HFFc6 (cell line): ENCODE measurements around the gene CADPS2. TPM values are rescaled to one million over a fixed set of nuclear protein-coding genes. Genes with fewer than 3 reads are reported as not detected.

ENCODE experiments used
- DNase-seq: peaks from one replicate; pipeline ENCODE4 v3.0.0-alpha.2; 2018
- H3K27ac Mint-ChIP-seq: 2 replicates; pipeline ENCODE4 v1.8.0; 2020; ENCODE audit warnings: mild to moderate bottlenecking, mixed read lengths
- H3K27me3 Mint-ChIP-seq: 2 replicates; pipeline ENCODE4 v1.8.0; 2021; ENCODE audit warnings: mild to moderate bottlenecking, moderate library complexity, mixed read lengths; ENCODE audit not compliant: insufficient read depth
- H3K36me3 Mint-ChIP-seq: 2 replicates; pipeline ENCODE4 v1.8.0; 2021; ENCODE audit warnings: low read depth, mixed read lengths
- H3K4me1 Mint-ChIP-seq: 2 replicates; pipeline ENCODE4 v1.8.0; 2020; ENCODE audit warnings: low read depth, mixed read lengths
- H3K4me3 Mint-ChIP-seq: 2 replicates; pipeline ENCODE4 v1.8.0; 2020; ENCODE audit warnings: mild to moderate bottlenecking, moderate library complexity, mixed read lengths
- H3K9me3 Mint-ChIP-seq: 2 replicates; pipeline ENCODE4 v1.8.0; 2020; ENCODE audit warnings: mild to moderate bottlenecking, mixed read lengths
- total RNA-seq, 6 experiments: library from RNA; stranded (reverse); fragmentation: NEBNext Ultra II Directional; extraction: Animal tissue kit (Norgen Biotek cat#: 25700); gene quantifications; 2 replicates in 1 of 6; 3 replicates in 5 of 6; pipeline ENCODE4 v1.2.3, GENCODE V29; 2021
- TF ChIP-seq, protein P1 (sequence below): fragments of 200-600 bp; sonication (generic); IDR thresholded peaks from 2 replicates; pipeline ENCODE4 v1.5.0; 2021; ENCODE audit warnings: antibody characterized with exemption, mild to moderate bottlenecking

The CADPS2 gene
- total RNA-seq, 6 experiments from 2014 or later: not detected

- H3K4me3 Mint-ChIP-seq: no peak overlapping the region
- H3K4me1 Mint-ChIP-seq: peaks cover 11% of the 10 kb centered on the region; the same call in 1 of the 2 replicates
- H3K9me3 Mint-ChIP-seq: peaks cover 4% of the 10 kb centered on the region; the same call in 1 of the 2 replicates
- peaks cover 65% of the 10 kb centered on the region for H3K27me3 Mint-ChIP-seq
- 0 out of 2 replicates have a peak, but pooled peaks cover 3% of the 10 kb centered on the region for H3K36me3 Mint-ChIP-seq
- H3K27ac Mint-ChIP-seq: no peak overlapping the region
- TF ChIP-seq, protein P1, sequence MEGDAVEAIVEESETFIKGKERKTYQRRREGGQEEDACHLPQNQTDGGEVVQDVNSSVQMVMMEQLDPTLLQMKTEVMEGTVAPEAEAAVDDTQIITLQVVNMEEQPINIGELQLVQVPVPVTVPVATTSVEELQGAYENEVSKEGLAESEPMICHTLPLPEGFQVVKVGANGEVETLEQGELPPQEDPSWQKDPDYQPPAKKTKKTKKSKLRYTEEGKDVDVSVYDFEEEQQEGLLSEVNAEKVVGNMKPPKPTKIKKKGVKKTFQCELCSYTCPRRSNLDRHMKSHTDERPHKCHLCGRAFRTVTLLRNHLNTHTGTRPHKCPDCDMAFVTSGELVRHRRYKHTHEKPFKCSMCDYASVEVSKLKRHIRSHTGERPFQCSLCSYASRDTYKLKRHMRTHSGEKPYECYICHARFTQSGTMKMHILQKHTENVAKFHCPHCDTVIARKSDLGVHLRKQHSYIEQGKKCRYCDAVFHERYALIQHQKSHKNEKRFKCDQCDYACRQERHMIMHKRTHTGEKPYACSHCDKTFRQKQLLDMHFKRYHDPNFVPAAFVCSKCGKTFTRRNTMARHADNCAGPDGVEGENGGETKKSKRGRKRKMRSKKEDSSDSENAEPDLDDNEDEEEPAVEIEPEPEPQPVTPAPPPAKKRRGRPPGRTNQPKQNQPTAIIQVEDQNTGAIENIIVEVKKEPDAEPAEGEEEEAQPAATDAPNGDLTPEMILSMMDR: no peak
- no peak for DNase-seq
Observed at GRCh38 chr7:122302761-122303530, 583.3 kb downstream of the CADPS2 start.

DNA sequence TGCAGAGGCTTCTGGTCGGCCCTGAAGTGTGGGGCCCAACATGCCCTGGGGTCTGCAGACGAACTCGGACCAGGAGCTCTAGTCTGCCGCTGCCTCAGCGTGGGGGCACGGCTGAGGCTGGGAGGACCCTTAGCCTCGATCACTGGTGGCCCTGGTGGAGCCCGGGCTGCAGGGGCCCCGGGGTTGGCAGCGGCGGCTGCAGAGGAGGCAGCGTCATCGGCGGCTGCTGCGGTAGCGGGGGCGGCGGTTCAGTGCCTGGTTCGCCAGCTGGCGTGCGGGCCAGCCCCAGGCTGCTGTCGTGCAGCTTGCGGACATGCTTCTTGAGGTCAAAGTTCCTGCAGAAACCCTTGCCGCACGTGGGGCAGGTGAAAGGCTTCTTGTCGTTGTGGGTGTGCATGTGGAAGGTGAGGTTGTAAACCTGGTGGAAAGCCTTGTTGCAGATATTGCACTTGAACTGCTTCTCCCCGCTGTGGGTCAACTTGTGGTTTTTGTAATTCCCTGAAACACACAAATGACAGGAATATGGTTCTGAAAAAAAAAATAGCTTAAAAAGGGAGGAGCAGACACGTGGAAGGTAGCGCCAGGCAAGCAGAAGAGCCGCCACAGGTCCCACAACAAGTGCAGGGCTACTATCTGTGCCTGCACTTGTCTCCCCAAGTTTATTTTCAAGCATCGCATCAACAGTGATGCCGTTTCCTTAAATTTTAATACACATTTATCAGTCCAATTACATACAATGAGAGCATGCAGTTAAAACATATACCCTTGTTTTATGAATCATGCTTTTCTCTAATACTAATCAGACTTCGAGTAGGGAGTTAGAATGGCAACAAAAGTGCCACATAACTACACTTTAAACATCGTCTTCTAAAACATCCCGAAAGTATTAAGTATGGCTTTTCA, 584.2 kb downstream of the CADPS2 start:
- DNase-seq: no peak
- Mint-ChIP-seq H3K4me3 (no peak overlapping the region), H3K4me1 (peaks cover 11% of the 10 kb centered on the region; the same call in 1 of the 2 replicates), H3K27ac (no peak overlapping the region), H3K36me3 (0 out of 2 replicates have a peak, but pooled peaks cover 3% of the 10 kb centered on the region), H3K9me3 (peaks cover 4% of the 10 kb centered on the region; the same call in 1 of the 2 replicates), H3K27me3 (peaks cover 63% of the 10 kb centered on the region)
- TF ChIP-seq, protein P1: no peak

DNA sequence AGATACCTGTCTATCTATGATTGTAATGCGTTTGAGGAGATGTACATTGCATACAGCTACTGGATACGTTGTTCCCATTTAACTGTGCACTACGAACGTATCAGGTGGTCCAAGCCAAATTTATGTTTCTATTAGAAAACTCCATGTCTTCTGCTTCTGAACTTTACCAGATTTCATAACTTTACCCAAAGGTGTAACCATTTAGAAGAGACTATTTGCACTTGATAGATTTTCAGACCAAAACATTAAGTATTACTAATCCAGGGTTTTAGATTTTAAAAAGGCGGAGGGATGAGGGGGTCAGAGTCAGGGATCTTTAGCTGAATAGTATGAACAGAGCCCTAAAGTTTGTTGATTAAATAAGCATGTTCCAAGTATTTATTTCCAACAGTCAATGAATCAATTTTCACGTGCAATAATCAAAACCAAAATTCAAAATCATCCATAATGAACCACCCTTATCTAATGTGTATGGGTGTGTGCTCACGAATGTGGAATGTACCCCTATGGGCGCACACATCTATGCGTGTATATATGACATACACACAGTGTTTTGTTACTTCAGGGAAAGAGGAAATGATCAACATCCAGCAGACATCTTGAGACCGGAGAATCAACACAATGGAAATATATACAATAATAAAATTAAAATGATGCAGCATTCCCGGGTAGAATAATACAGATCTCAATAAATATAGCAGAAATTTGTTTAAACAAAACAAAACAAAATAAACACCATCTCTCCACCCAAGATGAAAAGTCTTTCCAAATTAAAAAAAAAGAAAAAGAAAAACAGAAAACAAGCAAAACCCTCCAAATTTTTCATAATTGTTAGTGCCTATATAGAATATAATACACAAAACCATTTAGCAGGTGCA, 585.1 kb downstream of the CADPS2 start:
- TF ChIP-seq, protein P1: no peak
- H3K27me3 Mint-ChIP-seq: peaks cover 54% of the 10 kb centered on the region
- peaks cover 11% of the 10 kb centered on the region; the same call in 1 of the 2 replicates for H3K4me1 Mint-ChIP-seq
- H3K27ac Mint-ChIP-seq: no peak overlapping the region
- no peak overlapping the region for H3K4me3 Mint-ChIP-seq
- 0 out of 2 replicates have a peak, but pooled peaks cover 3% of the 10 kb centered on the region for H3K36me3 Mint-ChIP-seq
- H3K9me3 Mint-ChIP-seq: peaks cover 4% of the 10 kb centered on the region; the same call in 1 of the 2 replicates
- DNase-seq: no peak

DNA sequence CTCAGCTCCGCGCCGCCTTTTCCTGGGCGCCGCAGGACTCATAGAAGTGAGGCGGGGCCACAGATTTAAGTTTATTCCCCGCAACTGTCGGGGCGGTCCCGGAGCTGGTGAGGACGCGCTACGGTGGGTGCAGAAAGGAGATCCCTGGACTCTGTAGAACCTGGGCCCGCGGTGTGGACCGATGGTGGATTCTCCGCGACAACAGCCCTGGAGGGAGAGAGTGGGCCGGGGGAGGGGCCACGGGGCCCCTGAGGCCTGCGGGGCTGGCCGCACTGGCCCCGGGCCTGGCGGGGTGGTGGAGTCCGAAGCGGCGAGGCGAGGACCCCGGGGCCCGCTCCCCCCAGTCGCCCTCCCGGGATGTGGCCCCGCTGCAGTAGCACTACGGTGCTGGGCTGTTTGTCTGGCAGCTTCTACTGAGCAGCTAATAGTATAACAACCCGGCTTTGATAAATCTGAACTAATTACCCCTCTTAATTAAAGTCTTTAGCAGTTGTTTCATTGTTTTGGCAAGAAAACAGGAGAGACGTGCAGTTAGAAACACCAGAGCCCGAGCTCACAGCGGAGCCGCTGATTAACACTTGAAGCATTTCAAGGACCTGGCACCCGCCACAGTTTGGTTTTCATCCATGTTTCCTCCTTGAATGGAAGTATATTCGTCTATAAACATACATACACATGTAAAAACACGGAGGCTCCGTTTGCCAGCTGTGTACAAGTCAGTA, 585.9 kb downstream of the CADPS2 start:
- Mint-ChIP-seq H3K27ac (no peak overlapping the region), H3K4me1 (peaks cover 11% of the 10 kb centered on the region; the same call in 1 of the 2 replicates), H3K4me3 (no peak overlapping the region), H3K27me3 (peaks cover 46% of the 10 kb centered on the region), H3K9me3 (peaks cover 4% of the 10 kb centered on the region; the same call in 1 of the 2 replicates), H3K36me3 (0 out of 2 replicates have a peak, but pooled peaks cover 3% of the 10 kb centered on the region)
- DNase-seq: no peak
- TF ChIP-seq, protein P1: no peak
